Fibroblast of mammary gland (primary cell): ENCODE measurements around the gene MC3R.
A peak's percentile ranks its signal among the peaks of the same experiment; 100 is the strongest.

ENCODE experiments used
- DNase-seq: peaks from one replicate; pipeline ENCODE4 v3.0.0-alpha.2; 2010; ENCODE audit warnings: low read depth
- H3K4me3 ChIP-seq: 2 replicates; pipeline ENCODE4 v1.5.1; 2011; ENCODE audit warnings: low read depth, mild to moderate bottlenecking, low read length, moderate library complexity; ENCODE audit not compliant: control insufficient read depth
- CTCF ChIP-seq: conservative IDR thresholded peaks from 2 replicates; pipeline ENCODE4 v1.5.1; 2011; ENCODE audit warnings: low read depth, low read length, inconsistent platforms; ENCODE audit not compliant: control insufficient read depth, insufficient read depth

MC3R gene

GRCh38 chr20:56247954-56248782 is at the start of gene MC3R:
TSS of gene MC3R (plus strand) at chr20:56248732. CDS start at chr20:56248844, 112 bp downstream.
- DNase-seq = peak; percentile 40
- no peak within 1 kb of the TSS for H3K4me3 ChIP-seq
- TF ChIP-seq CTCF = peak; percentile 60

- TF ChIP-seq CTCF = peak; percentile 37
- peak; percentile 14 for DNase-seq
These were observed 48.1 kb upstream of the MC3R start for GRCh38 chr20:56200456-56200855.

GRCh38 chr20:56202493-56203077 is 45.9 kb upstream of the MC3R start:
- peak; percentile 18 for DNase-seq
- no peak overlapping the region for H3K4me3 ChIP-seq
- peak; percentile 38 for TF ChIP-seq CTCF

More at GRCh38 chr20:56200456-56200855, 48.1 kb upstream of the MC3R start:
- no peak overlapping the region for H3K4me3 ChIP-seq

GRCh38 chr20:56204206-56204605 is 44.3 kb upstream of the MC3R start:
- TF ChIP-seq CTCF = no peak
- no peak for DNase-seq
- H3K4me3 ChIP-seq = no peak overlapping the region

GRCh38 chr20:56205346-56205745 is 43.2 kb upstream of the MC3R start:
- no peak for TF ChIP-seq CTCF
- no peak overlapping the region for H3K4me3 ChIP-seq
- no peak for DNase-seq

- no peak for TF ChIP-seq CTCF
- H3K4me3 ChIP-seq = no peak overlapping the region
- DNase-seq = no peak
These were observed 40.9 kb upstream of the MC3R start for GRCh38 chr20:56207656-56208055.
